GM18951 (cell line): ENCODE results near the gene XPNPEP2.
A peak's percentile ranks its signal among the peaks of the same experiment; 100 is the strongest.

ENCODE experiments used
- POLR2A ChIP-seq: IDR thresholded peaks from 4 replicates; pipeline ENCODE4 v1.6.1; 2011; ENCODE audit warnings: mild to moderate bottlenecking; ENCODE audit not compliant: insufficient read length, insufficient read depth; ENCODE audit errors: extremely low read depth
- in situ Hi-C: fragments of 300-500 bp; cut with MboI; formaldehyde crosslinking; loops from one replicate; pipeline ENCODE4 v1.12.0; 2022; ENCODE audit warnings: low sequenced_read_pairs, mixed read lengths, inconsistent platforms; ENCODE audit not compliant: unreplicated experiment

Gene XPNPEP2

GRCh38 chrX:129768586-129769466 is 30.0 kb downstream of the XPNPEP2 start:
- in situ Hi-C loops = no loop called here
- TF ChIP-seq POLR2A = no peak

DNA sequence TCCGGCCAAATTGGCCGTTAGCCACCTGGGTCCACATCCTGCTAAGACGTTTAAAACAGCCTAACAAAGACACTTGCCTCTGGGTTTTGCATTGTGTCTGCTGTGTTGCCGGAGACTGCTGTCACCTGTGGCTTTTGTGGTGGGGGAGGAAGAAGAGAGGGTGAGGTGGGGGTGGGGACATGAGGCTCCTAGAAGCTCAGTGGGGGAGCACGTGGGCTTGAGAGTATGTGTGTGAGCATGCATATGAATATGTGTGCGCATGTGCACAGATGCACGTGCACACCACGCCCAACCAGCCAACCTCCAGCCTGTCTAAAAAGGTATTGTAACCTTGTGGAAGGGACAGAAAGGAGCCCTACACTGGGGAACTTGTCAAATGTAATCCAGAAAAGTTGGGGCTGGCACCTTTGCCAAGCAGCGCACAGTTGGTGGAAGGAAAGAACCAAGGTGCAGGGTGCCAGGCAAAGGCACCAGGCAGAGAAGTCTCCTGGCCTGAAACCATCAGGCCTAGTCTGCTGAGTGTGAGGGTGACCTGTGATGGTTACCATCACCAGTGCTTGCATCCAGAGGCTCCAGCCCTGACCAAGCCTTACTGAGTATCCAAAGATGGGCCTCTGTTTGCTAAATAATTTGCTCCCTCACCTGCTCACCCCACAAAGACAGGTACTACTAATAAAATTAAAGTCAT is 30.8 kb downstream of the XPNPEP2 start:
- in situ Hi-C loops = no loop called here
- no peak for TF ChIP-seq POLR2A

- no peak for TF ChIP-seq POLR2A
- in situ Hi-C loops = no loop called here
These were observed 32.7 kb downstream of the XPNPEP2 start for GRCh38 chrX:129771266-129771995.

DNA sequence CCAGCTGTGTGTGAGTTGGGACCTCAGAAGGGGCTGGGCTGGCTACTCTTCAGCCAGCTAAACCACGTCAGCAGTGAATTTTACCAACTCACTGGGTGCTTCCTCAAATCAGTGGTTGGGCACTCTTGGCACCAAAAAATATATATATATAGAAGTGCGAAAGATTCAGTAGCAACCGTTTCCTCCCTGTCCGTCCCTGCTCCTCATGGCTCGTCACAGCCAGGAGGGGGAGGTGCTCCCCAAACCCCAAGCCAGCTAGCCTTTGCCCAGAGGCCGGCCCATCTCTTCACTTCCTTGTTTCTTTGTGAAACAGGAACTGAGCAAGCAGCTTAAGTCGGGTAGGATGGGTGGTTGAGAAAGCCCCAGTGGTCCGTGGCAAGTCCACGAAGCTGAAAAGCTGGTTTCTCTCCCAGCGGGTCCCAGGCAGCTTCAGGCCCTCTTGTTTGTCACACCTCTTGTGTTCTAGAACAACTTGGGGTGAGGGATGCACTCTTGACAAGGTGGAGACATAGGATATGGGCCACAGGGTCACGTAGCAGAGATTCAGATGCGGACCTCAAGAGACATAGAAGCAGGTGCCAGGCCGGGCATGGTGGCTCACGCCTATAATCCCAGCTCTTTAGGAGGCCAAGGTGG is 34.1 kb downstream of the XPNPEP2 start:
- in situ Hi-C loops = no loop called here
- TF ChIP-seq POLR2A = peak; percentile 33

DNA sequence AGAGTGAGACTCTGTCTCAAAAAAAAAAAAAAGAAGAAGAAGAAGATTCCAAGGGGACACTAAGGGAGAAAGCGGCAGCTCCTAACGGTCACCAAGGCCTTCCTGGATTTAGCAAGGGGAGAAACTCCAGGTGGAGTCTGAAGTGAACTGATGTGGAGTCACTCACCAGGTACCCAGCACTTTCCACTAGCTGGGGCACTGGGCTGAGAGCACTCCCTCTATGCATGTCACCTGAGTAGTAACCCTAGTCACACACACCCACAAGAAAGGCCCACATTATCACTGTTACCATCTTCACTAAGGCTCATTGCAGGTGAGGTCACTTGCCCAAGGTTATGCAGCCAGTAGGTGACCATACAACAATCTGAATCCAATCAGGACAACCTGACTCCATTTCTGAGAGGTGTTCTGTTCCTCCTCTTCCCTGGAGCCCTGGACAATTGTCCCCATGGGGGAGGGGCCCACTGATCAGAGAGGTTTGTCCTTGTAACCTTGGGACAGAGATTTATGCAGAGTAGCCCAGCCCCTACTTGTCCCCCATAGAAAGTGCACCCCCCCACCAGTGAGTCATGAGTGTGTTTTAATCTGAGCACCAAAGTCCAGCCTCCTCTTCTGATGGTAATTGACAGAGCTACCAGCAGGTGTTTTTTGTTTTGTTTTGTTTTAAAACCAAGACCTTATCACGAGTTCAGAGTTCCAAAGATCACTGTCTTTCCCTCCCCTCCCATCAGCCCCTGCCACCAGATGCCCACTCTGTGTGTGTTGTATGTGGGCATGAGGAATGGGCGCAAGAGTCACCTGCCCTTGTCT is 35.1 kb downstream of the XPNPEP2 start:
- in situ Hi-C loops = no loop called here
- no peak for TF ChIP-seq POLR2A

DNA sequence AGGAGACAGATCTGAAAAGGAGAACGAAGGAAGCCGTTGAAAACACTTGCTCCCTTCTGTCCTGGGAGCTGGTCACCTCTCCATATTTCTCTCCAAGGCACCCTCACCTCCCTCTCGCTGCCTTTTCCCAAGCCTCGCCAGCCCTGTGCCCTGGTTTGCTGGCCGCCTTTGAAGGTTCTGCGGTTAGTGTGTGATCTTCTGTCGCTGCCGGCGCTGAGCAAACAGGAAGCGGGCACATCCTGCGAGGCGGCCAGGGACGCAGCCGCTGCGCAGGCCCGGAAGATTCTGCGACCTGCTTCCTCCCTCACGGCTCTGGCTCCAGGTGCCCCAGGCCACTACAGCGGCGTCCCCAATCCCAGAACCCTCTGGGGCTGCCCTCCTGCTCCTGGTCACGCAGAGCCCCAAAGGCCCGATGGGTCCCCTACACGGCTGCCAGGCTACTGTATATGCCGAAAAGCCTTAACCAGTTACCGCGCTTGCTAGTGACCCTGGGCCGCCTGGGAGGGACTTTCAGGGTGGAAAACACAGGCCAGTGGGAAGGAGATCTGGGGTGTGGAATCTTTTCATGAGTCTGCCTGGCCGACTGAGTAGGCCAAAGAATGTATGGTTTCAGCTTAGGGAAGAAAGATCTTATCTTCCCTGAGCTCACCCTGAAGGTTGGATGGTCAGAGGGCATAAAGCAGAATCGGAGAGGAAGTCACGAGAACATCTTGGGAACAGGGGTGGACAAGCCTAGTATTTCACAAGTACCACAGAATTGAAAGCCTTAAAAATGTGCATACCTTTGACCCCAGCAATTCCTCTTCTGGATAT is 38.6 kb downstream of the XPNPEP2 start:
- in situ Hi-C loops = no loop called here
- TF ChIP-seq POLR2A = peak; percentile 54

DNA sequence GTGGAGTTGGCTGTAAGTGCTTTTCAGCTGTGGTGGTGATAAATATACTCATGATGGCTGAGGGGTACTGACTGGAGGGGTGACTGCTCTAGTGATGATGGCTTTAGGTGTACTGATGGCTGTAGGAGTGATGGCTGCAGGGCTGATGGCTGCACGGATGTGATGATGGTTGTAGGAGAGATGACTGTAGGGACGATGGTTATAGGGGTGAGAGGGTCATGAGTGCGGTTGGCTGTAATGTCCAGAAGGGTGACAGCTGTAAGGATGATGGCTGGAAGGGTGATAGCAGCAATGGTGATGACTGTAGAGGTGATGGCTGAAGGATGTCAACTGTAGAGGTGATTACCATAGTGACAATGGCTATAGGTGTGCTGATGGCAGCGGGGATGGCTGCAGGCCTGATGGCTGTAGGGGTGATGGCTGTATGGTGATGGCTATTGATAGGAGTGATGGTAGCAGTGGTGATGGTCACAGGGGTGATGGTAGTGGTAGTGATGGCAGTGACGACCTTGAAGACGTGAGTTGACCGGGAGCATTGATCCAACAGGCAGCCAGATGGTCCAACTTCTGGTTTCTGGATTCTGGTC is 40.4 kb downstream of the XPNPEP2 start:
- in situ Hi-C loops = no loop called here
- no peak for TF ChIP-seq POLR2A

- in situ Hi-C loops = no loop called here
These were observed 41.0 kb downstream of the XPNPEP2 start, which contains the start of gene SASH3 for GRCh38 chrX:129779747-129780146. Gene SASH3 (plus strand): TSS chrX:129779949. CDS start chrX:129780098, 149 bp downstream.

GRCh38 chrX:129780441-129781105 is 41.8 kb downstream of the XPNPEP2 start:
- TF ChIP-seq POLR2A = no peak

More at GRCh38 chrX:129779747-129780146, 41.0 kb downstream of the XPNPEP2 start, which contains the start of gene SASH3:
- TF ChIP-seq POLR2A = peak; percentile 89

GRCh38 chrX:129781134-129781672 is 42.4 kb downstream of the XPNPEP2 start:
- in situ Hi-C loops = no loop called here
- TF ChIP-seq POLR2A = peak; percentile 64

More at GRCh38 chrX:129780441-129781105, 41.8 kb downstream of the XPNPEP2 start:
- in situ Hi-C loops = no loop called here
